ENCODE measurements around the gene PROK2.

DNA sequence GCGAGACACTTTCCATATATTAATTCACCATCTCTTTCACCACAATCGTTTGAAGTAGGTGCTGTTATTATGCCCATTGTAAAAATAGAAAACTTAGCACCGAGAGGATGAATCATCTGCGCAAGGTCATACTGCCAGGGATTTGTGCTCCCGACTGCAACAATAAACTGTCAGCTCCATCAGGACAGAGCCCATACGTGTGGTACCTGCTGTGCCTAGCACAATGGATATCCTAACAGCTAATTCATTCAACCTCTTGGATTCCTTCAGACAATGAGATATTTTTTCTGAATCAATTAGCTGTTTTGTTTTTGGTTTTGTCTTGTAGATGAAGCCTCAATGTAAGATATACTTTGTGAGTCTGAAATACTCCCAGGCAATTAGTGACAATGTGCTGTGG lies 32.3 kb upstream of the PROK2 start:
- TF ChIP-seq CTCF (conservative IDR thresholded peaks at IDR 0.05) = no peak
- TF ChIP-seq ZFX (IDR thresholded peaks at IDR 0.05) = no peak

All from C4-2B (cell line).